HCT116 (cell line): Measurements from ENCODE around the gene SPOCD1.

ENCODE experiments used
- EZH2 ChIP-seq: fragments of 200-600 bp; sonication (generic); IDR thresholded peaks from 2 replicates; pipeline ENCODE4 v1.6.1; 2017; ENCODE audit warnings: antibody characterized with exemption, mixed run types
- EZH2phosphoT487 ChIP-seq: fragments of 200-600 bp; IDR thresholded peaks from 2 replicates; pipeline ENCODE4 v1.6.1; 2018; ENCODE audit warnings: antibody characterized with exemption, borderline replicate concordance
- POLR2A ChIP-seq: IDR thresholded peaks from 2 replicates; pipeline ENCODE4 v1.7.0; 2011; ENCODE audit warnings: borderline replicate concordance; ENCODE audit not compliant: insufficient read depth, insufficient read length; ENCODE audit errors: extremely low read depth
- POLR2AphosphoS5 ChIP-seq: IDR thresholded peaks from 2 replicates; pipeline ENCODE4 v1.6.1; 2011; ENCODE audit warnings: mild to moderate bottlenecking, low read depth, low read length, moderate library complexity
- RAD21 ChIP-seq: IDR thresholded peaks from 2 replicates; pipeline ENCODE4 v1.6.1; 2012; ENCODE audit warnings: low read depth, mild to moderate bottlenecking
- SP1 ChIP-seq: IDR thresholded peaks from 2 replicates; pipeline ENCODE4 v1.6.1; 2012; ENCODE audit warnings: low read depth
- YY1 ChIP-seq: IDR thresholded peaks from 2 replicates; pipeline ENCODE4 v1.6.1; 2011; ENCODE audit warnings: low read length, low read depth, moderate library complexity, mild to moderate bottlenecking; ENCODE audit not compliant: insufficient replicate concordance; ENCODE audit errors: extremely low read depth
- TF ChIP-seq, protein P1 (sequence below): IDR thresholded peaks from 2 replicates; pipeline ENCODE4 v1.6.1; 2012; ENCODE audit warnings: low read depth
- TF ChIP-seq, protein P2 (sequence below), 3 experiments: fragments of 200-600 bp in 1 of 3; sonication (generic) in 1 of 3; IDR thresholded peaks in 2 of 3; conservative IDR thresholded peaks in 1 of 3; 2 replicates each; pipeline ENCODE4 v1.5.1; 2012 to 2017; ENCODE audit warnings: low read depth in 2 of 3, low read length in 2 of 3, antibody characterized with exemption in 1 of 3, borderline replicate concordance in 1 of 3, control low read depth in 1 of 3, mild to moderate bottlenecking in 1 of 3, mixed read lengths in 1 of 3, mixed run types in 1 of 3, moderate library complexity in 1 of 3; ENCODE audit not compliant: insufficient read depth in 1 of 3
- TF ChIP-seq, protein P3 (sequence below): IDR thresholded peaks from 2 replicates; pipeline ENCODE4 v1.6.1; 2012

DNA sequence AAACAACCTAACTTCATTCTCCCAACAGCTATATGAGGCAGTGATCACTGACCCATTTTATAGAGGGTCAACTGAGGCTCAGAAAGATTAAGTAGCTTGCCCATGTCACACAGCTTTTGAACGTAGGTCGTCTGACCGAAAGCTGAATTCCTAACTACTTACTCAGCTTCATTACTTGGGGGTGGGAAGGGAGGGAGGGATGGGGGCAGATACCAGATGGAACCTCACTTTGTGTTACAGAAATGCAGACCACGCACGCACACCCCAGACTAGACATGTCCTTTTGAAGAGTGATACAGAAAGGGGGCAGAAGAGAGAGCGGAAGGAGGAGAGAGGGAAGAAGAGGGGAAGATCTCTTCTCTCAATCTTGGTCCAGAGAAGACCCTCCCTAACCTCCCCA lies 53.9 kb downstream of the SPOCD1 start:
- no peak for TF ChIP-seq EZH2
- TF ChIP-seq POLR2A = no peak
- TF ChIP-seq RAD21 = no peak
- no peak for TF ChIP-seq SP1
- TF ChIP-seq, protein P1, sequence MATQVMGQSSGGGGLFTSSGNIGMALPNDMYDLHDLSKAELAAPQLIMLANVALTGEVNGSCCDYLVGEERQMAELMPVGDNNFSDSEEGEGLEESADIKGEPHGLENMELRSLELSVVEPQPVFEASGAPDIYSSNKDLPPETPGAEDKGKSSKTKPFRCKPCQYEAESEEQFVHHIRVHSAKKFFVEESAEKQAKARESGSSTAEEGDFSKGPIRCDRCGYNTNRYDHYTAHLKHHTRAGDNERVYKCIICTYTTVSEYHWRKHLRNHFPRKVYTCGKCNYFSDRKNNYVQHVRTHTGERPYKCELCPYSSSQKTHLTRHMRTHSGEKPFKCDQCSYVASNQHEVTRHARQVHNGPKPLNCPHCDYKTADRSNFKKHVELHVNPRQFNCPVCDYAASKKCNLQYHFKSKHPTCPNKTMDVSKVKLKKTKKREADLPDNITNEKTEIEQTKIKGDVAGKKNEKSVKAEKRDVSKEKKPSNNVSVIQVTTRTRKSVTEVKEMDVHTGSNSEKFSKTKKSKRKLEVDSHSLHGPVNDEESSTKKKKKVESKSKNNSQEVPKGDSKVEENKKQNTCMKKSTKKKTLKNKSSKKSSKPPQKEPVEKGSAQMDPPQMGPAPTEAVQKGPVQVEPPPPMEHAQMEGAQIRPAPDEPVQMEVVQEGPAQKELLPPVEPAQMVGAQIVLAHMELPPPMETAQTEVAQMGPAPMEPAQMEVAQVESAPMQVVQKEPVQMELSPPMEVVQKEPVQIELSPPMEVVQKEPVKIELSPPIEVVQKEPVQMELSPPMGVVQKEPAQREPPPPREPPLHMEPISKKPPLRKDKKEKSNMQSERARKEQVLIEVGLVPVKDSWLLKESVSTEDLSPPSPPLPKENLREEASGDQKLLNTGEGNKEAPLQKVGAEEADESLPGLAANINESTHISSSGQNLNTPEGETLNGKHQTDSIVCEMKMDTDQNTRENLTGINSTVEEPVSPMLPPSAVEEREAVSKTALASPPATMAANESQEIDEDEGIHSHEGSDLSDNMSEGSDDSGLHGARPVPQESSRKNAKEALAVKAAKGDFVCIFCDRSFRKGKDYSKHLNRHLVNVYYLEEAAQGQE = no peak
- TF ChIP-seq POLR2AphosphoS5 = no peak
- TF ChIP-seq, protein P2, sequence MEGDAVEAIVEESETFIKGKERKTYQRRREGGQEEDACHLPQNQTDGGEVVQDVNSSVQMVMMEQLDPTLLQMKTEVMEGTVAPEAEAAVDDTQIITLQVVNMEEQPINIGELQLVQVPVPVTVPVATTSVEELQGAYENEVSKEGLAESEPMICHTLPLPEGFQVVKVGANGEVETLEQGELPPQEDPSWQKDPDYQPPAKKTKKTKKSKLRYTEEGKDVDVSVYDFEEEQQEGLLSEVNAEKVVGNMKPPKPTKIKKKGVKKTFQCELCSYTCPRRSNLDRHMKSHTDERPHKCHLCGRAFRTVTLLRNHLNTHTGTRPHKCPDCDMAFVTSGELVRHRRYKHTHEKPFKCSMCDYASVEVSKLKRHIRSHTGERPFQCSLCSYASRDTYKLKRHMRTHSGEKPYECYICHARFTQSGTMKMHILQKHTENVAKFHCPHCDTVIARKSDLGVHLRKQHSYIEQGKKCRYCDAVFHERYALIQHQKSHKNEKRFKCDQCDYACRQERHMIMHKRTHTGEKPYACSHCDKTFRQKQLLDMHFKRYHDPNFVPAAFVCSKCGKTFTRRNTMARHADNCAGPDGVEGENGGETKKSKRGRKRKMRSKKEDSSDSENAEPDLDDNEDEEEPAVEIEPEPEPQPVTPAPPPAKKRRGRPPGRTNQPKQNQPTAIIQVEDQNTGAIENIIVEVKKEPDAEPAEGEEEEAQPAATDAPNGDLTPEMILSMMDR (IDR thresholded peaks at IDR 0.05 in 2 of 3, conservative IDR thresholded peaks at IDR 0.05 in 1 of 3; ENCODE audit: borderline replicate concordance in 1 of 3, insufficient read depth in 1 of 3, low read depth in 2 of 3, low read length in 2 of 3) = no peak
- TF ChIP-seq EZH2phosphoT487 = no peak
- TF ChIP-seq, protein P3, sequence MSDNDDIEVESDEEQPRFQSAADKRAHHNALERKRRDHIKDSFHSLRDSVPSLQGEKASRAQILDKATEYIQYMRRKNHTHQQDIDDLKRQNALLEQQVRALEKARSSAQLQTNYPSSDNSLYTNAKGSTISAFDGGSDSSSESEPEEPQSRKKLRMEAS = no peak
- TF ChIP-seq YY1 = no peak
